AG10803 (cell line): ENCODE results near the gene RABAC1.

Experiments
- DNase-seq: peaks from one replicate; pipeline ENCODE4 v3.0.0; 2010; ENCODE audit warnings: low read depth
- H3K4me3 ChIP-seq: 2 replicates; pipeline ENCODE4 v1.5.1; 2011; ENCODE audit warnings: mild to moderate bottlenecking, low read length, control low read depth
- TF ChIP-seq, protein P1 (sequence below): conservative IDR thresholded peaks from 2 replicates; pipeline ENCODE4 v1.5.1; 2011; ENCODE audit warnings: mild to moderate bottlenecking, low read length, control low read depth, inconsistent platforms

Gene RABAC1

GRCh38 chr19:41959056-41960053, at the start of gene RABAC1:
Gene RABAC1, minus strand, starts transcription at chr19:41959321. Its CDS starts 29 bp downstream, at chr19:41959292.
- TF ChIP-seq, protein P1, sequence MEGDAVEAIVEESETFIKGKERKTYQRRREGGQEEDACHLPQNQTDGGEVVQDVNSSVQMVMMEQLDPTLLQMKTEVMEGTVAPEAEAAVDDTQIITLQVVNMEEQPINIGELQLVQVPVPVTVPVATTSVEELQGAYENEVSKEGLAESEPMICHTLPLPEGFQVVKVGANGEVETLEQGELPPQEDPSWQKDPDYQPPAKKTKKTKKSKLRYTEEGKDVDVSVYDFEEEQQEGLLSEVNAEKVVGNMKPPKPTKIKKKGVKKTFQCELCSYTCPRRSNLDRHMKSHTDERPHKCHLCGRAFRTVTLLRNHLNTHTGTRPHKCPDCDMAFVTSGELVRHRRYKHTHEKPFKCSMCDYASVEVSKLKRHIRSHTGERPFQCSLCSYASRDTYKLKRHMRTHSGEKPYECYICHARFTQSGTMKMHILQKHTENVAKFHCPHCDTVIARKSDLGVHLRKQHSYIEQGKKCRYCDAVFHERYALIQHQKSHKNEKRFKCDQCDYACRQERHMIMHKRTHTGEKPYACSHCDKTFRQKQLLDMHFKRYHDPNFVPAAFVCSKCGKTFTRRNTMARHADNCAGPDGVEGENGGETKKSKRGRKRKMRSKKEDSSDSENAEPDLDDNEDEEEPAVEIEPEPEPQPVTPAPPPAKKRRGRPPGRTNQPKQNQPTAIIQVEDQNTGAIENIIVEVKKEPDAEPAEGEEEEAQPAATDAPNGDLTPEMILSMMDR: peak; percentile 38
- peak; percentile 86 for DNase-seq
- peak within 1 kb of the TSS; percentile 94 for H3K4me3 ChIP-seq

DNA sequence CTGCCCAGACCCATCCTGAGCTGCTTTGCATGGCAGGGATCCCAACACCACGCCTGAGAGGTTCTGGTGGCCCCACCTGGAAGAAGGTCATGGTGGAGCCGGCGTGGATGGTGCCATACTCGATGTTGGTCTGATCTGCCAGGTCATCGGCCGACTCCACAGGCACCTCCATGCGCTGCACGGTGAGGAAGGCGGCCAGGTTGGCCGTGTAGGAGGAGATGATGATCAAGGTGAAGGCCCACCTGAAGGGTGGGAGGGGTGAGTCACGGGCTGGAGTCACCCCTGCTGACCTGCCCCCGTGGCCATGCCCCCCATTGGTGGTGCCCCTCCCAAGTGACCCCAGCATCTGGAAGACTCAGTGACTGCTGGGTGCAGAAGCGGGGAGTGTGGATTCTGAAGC, 47.4 kb upstream of the RABAC1 start:
- TF ChIP-seq, protein P1: no peak
- no peak for DNase-seq
- H3K4me3 ChIP-seq: no peak overlapping the region

- no peak for DNase-seq
- TF ChIP-seq, protein P1: no peak
Measured at GRCh38 chr19:42005504-42005903, 46.4 kb upstream of the RABAC1 start.

DNA sequence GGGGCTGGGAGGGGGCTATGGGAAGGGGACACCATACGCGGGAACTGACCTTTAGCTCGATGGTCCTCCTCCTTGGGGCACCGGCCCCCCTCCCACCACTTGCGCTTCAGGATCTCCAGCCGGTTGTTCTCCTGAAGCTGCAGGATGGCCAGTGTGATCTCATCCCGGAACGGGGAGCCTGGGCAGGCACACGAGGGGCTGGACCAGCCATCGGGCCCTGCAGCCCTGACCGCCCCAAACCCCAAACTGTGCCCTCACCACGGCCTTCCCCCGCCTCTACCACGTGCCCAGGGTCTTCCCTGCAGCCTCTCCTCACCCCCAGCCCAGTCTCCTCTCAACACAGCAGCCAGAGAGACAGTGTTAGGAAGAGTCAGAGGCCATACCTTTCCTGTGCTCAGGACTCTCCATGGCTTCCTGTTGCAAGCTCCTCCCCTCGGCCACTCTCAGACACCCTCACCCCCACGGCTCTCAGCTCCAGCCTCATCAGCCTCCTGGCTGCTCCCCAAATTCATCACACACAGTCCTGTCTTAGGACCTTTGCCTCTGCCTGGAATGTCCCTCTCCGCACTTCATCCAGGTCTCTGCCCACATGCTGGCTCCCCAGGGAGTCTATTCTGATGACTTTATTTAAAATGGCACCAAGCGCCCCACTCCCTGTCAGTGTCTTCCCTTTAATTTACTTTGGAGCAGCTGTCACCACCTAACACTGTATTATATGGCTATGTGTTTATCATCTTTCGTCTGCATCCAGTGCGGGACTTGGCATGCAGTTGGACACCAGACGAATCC, 44.6 kb upstream of the RABAC1 start:
- no peak for DNase-seq
- H3K4me3 ChIP-seq: no peak overlapping the region
- TF ChIP-seq, protein P1: no peak

More at GRCh38 chr19:42005504-42005903, 46.4 kb upstream of the RABAC1 start:
- H3K4me3 ChIP-seq: no peak overlapping the region

GRCh38 chr19:41999878-42000208, 40.7 kb upstream of the RABAC1 start:
- TF ChIP-seq, protein P1: no peak
- H3K4me3 ChIP-seq: no peak overlapping the region
- no peak for DNase-seq

DNA sequence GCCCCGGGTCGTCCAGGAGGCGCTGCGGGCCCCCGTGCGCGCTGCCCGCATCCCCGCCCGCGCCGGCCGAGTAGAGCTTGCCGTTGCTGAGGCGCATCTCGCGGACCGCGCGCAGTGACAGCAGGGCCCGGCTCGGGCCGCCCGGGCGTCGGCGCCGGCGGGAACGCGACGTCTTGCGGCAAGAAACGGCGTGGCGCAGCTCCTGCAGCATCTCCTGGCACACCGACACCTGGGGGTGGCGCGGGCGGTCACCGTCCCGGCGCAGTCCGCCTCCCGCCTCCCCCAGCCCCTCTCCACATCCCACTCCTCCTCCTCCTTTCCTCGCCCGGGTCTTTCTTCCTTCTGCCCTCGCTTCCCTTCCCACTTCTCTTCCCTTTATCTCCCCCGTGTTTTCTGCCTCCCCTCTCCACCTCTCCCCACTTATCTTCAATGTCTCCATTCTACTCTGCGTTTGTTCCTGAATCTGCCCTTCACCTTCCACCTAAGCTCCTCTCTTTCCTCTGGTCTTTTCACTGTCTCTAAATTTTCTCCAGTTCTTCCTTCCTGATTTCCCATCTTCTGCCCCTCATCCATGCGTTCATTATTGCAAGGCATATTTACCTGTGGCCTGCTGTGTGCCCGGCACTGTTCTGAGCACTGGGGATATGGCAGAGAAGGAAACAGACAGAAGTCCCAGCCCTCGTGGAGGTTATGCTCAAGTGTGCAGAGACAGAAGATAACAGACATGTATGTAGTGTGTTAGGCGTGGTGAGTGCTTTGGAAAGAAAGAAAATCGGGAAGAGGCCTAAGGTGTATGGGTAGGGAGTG, 40.2 kb upstream of the RABAC1 start:
- TF ChIP-seq, protein P1: no peak
- no peak overlapping the region for H3K4me3 ChIP-seq
- no peak for DNase-seq
